ENCODE results near the gene SEMA6B. TPM values are rescaled to one million over a fixed set of nuclear protein-coding genes. Genes with fewer than 3 reads are reported as not detected.
"Not testable (repeated sequence)": the region's sequence is repeated elsewhere in the genome, so short reads cannot be mapped to it uniquely, and the experiment has no call there.

SEMA6B gene
- total and polyA plus RNA-seq, 2 of the 8 experiments (the other 6 are each of a cell fraction or from before 2014, with no cell fraction given) = 31.3 to 54.4 TPM

DNA sequence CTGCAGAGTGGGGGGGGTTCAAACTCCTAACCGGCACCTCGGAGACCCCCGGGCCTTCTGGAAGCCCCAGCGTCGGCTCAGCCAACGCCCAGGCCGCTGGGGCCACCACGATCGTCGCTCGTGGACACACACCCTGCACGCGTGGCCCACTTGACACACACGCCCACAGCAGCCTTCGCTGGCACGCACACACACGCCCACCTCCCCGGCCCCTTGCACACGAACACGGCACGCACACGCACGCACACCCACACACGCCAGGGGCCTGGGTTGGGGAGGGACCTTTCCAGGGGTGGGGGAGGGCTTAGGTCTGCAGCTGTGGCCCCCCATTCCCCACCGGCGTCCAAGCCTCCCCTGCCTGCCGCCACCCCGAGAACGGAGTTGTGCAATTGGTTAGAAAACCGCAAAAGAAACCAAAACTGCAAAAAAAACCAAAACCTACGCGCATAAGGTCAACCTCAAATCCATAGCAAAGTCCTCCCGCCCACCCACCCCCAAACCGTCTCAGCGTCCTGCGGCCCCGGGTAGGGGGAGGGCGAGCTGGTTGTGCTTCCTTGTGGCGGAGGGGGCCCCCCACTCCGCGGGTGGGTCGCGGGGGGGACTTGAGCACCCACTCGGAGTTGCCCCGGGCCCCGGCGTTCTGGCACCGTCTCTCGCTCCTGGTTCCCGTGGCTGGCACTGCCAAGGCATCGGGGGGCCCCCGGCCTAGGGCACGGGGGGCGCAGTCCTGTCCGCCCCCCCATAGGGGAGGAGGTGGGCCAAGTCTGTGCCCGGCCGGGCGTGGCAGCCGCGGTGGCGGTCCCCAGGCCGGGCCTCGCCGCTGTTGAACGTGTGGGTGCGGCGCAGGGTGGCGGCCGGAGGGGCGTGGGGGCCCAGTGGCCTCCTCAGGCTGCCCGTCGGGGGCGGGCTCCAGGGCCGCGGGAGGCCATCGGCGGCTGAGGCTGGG, 16.3 kb downstream of the SEMA6B start (continued):
- TF ChIP-seq SP2 (IDR thresholded peaks at IDR 0.05; ENCODE audit: low read length) = no peak

DNA sequence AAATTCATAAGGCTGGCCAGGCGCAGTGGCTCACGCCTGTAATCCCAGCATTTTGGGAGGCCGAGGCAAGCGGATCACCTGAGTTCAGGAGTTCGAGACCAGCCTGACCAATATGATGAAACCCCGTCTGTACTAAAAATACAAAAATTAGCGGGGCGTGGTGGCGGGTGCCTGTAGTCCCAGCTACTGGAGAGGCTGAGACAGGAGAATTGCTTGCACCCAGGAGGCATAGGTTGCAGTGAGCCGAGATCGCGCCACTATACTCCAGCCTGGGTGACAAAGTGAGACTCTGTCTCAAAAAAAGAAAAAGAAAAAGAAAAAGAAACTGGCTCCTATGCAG, 17.7 kb downstream of the SEMA6B start:
- H3K27ac ChIP-seq (ENCODE audit: low read depth, low read length); H3K79me2 ChIP-seq (ENCODE audit: control insufficient read depth in 1 of 2, insufficient read depth in 2 of 2, low read length in 2 of 2); H3K56ac ChIP-seq (replicated peaks; ENCODE audit: insufficient read length, low read depth, low read length); H4K5ac ChIP-seq (ENCODE audit: insufficient read length, low read depth, low read length); FAIRE-seq; H3K9ac ChIP-seq (replicated peaks in 1 of 4; ENCODE audit: extremely low read depth in 1 of 4, low read depth in 3 of 4, low read length in 3 of 4); H3K9me3 ChIP-seq (ENCODE audit: insufficient read depth in 2 of 2, low read depth in 1 of 2, low read length in 1 of 2); H3K27me3 ChIP-seq (replicated peaks in 1 of 4; ENCODE audit: control insufficient read depth in 3 of 4, extremely low read depth in 1 of 4, insufficient read depth in 3 of 4, low read length in 3 of 4); DNase-seq (ENCODE audit: low read depth in 1 of 2, low spot score in 2 of 2); H2BK5ac ChIP-seq (ENCODE audit: low read depth, low read length); H4K20me1 ChIP-seq (replicated peaks in 1 of 2; ENCODE audit: control insufficient read depth in 1 of 2, insufficient read depth in 2 of 2, low read length in 2 of 2); H2BK20ac ChIP-seq (ENCODE audit: low read length); H3K14ac ChIP-seq (ENCODE audit: insufficient read length); H2BK15ac ChIP-seq (ENCODE audit: low read length); H3K79me1 ChIP-seq (ENCODE audit: low read depth, low read length); H3K36me3 ChIP-seq (ENCODE audit: control insufficient read depth in 2 of 4, insufficient read depth in 4 of 4, low read length in 3 of 4); H3K23ac ChIP-seq (ENCODE audit: insufficient read length); H2BK12ac ChIP-seq (ENCODE audit: low read depth, low read length); H2AFZ ChIP-seq (ENCODE audit: low read length); H3K4me1 ChIP-seq (replicated peaks in 1 of 4; ENCODE audit: control insufficient read depth in 3 of 4, insufficient read depth in 4 of 4, low read length in 3 of 4); H3K18ac ChIP-seq (ENCODE audit: extremely low read depth, low read length); H3K4ac ChIP-seq (replicated peaks; ENCODE audit: insufficient read length, low read depth, low read length); H4K8ac ChIP-seq (ENCODE audit: extremely low read depth, insufficient read depth, low read length); H3K4me2 ChIP-seq (ENCODE audit: insufficient read depth in 1 of 2, low read depth in 2 of 2, low read length in 2 of 2); H2BK120ac ChIP-seq (replicated peaks; ENCODE audit: low read depth, low read length); H4K91ac ChIP-seq (replicated peaks; ENCODE audit: insufficient read length, low read length); H2AK5ac ChIP-seq (ENCODE audit: low read depth, low read length); H3K23me2 ChIP-seq (ENCODE audit: low read depth, low read length); H3K4me3 ChIP-seq (ENCODE audit: extremely low read depth in 1 of 4, insufficient read depth in 2 of 4, low read depth in 3 of 4, low read length in 4 of 4): not testable (repeated sequence)
- 97% methylated on average over 11 of the region's 12 CpGs; no CpG with 5 or more reads in 1 of the 2 experiments for WGBS, 2 experiments (ENCODE audit: extremely low coverage in 1 of 2, insufficient coverage in 1 of 2, insufficient read length in 1 of 2, insufficient replicate concordance in 2 of 2, low coverage in 1 of 2, low lambda C conversion rate in 2 of 2, missing lambda C conversion rate in 1 of 2)
- POLR2A ChIA-PET (ENCODE audit: partially characterized antibody) = interaction anchor here (0.5 kb wide), 1 partner anchor 104 kb away, joined by 3 read pairs; no protein-coding TSS in a partner anchor
- CTCF ChIA-PET (ENCODE audit: partially characterized antibody) = interaction anchor here (0.7 to 11.6 kb wide), 7 partner anchors 8 to 107 kb away, joined by 3 to 174 read pairs (median 4); no protein-coding TSS in a partner anchor

Measured in H1 (cell line).